ENCODE data around the gene ALDOB. TPM values are rescaled to one million over a fixed set of nuclear protein-coding genes. Genes with fewer than 3 reads are reported as not detected.

The ALDOB gene
- total and polyA plus RNA-seq, 2 of the 13 experiments (the other 11 are each of a cell fraction or from before 2014, with no cell fraction given) = 0.29 to 0.97 TPM

- TF ChIP-seq, protein P1, sequence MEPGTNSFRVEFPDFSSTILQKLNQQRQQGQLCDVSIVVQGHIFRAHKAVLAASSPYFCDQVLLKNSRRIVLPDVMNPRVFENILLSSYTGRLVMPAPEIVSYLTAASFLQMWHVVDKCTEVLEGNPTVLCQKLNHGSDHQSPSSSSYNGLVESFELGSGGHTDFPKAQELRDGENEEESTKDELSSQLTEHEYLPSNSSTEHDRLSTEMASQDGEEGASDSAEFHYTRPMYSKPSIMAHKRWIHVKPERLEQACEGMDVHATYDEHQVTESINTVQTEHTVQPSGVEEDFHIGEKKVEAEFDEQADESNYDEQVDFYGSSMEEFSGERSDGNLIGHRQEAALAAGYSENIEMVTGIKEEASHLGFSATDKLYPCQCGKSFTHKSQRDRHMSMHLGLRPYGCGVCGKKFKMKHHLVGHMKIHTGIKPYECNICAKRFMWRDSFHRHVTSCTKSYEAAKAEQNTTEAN (CRISPR knock-in tag; conservative IDR thresholded peaks at IDR 0.05) = no peak
- TF ChIP-seq NFIB (CRISPR knock-in tag; IDR thresholded peaks at IDR 0.05; ENCODE audit: borderline replicate concordance) = no peak
- TF ChIP-seq, protein P2, sequence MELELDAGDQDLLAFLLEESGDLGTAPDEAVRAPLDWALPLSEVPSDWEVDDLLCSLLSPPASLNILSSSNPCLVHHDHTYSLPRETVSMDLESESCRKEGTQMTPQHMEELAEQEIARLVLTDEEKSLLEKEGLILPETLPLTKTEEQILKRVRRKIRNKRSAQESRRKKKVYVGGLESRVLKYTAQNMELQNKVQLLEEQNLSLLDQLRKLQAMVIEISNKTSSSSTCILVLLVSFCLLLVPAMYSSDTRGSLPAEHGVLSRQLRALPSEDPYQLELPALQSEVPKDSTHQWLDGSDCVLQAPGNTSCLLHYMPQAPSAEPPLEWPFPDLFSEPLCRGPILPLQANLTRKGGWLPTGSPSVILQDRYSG (CRISPR knock-in tag; IDR thresholded peaks at IDR 0.05) = no peak
- TF ChIP-seq IKZF5 (CRISPR knock-in tag; IDR thresholded peaks at IDR 0.05) = peak; percentile 78; the same call in 1 of the 2 replicates
- TF ChIP-seq ZNF558 (CRISPR knock-in tag; IDR thresholded peaks at IDR 0.05; ENCODE audit: borderline replicate concordance) = no peak
- TF ChIP-seq PCBP2 (optimal IDR thresholded peaks at IDR 0.05; ENCODE audit: low read depth, low read length, poor library complexity, severe bottlenecking) = no peak
- no peak for TF ChIP-seq ZNF782 (CRISPR knock-in tag; IDR thresholded peaks at IDR 0.05; ENCODE audit: borderline replicate concordance)
- TF ChIP-seq RELA (CRISPR knock-in tag; IDR thresholded peaks at IDR 0.05) = no peak
- peak; percentile 83; the same call in 1 of the 2 replicates for TF ChIP-seq SMAD3 (CRISPR knock-in tag; IDR thresholded peaks at IDR 0.05)
- peak; percentile 93 for TF ChIP-seq NCOA2 (CRISPR knock-in tag; IDR thresholded peaks at IDR 0.05)
- TF ChIP-seq, protein P3, sequence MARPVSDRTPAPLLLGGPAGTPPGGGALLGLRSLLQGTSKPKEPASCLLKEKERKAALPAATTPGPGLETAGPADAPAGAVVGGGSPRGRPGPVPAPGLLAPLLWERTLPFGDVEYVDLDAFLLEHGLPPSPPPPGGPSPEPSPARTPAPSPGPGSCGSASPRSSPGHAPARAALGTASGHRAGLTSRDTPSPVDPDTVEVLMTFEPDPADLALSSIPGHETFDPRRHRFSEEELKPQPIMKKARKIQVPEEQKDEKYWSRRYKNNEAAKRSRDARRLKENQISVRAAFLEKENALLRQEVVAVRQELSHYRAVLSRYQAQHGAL (CRISPR knock-in tag; IDR thresholded peaks at IDR 0.05; ENCODE audit: not compliant biosample characterization) = no peak
- TF ChIP-seq ZNF788 (CRISPR knock-in tag; IDR thresholded peaks at IDR 0.05; ENCODE audit: borderline replicate concordance) = no peak
- no peak for TF ChIP-seq GZF1 (CRISPR knock-in tag; IDR thresholded peaks at IDR 0.05)
- TF ChIP-seq ZNF354B (CRISPR knock-in tag; IDR thresholded peaks at IDR 0.05) = no peak
- no peak for TF ChIP-seq ZNF576 (CRISPR knock-in tag; IDR thresholded peaks at IDR 0.05)
- no peak for TF ChIP-seq ZFP36L2 (CRISPR knock-in tag; IDR thresholded peaks at IDR 0.05)
- TF ChIP-seq, protein P4, sequence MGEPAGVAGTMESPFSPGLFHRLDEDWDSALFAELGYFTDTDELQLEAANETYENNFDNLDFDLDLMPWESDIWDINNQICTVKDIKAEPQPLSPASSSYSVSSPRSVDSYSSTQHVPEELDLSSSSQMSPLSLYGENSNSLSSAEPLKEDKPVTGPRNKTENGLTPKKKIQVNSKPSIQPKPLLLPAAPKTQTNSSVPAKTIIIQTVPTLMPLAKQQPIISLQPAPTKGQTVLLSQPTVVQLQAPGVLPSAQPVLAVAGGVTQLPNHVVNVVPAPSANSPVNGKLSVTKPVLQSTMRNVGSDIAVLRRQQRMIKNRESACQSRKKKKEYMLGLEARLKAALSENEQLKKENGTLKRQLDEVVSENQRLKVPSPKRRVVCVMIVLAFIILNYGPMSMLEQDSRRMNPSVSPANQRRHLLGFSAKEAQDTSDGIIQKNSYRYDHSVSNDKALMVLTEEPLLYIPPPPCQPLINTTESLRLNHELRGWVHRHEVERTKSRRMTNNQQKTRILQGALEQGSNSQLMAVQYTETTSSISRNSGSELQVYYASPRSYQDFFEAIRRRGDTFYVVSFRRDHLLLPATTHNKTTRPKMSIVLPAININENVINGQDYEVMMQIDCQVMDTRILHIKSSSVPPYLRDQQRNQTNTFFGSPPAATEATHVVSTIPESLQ (CRISPR knock-in tag; conservative IDR thresholded peaks at IDR 0.05) = no peak
- TF ChIP-seq MED8 (CRISPR knock-in tag; IDR thresholded peaks at IDR 0.05; ENCODE audit: insufficient replicate concordance) = no peak
- peak; percentile 96 for TF ChIP-seq ZNF331 (CRISPR knock-in tag; IDR thresholded peaks at IDR 0.05)
- no peak for TF ChIP-seq ATAD3A (CRISPR knock-in tag; IDR thresholded peaks at IDR 0.05)
- TF ChIP-seq POLR2G (IDR thresholded peaks at IDR 0.05; ENCODE audit: low read depth, low read length) = no peak
- no peak for TF ChIP-seq MTA3 (CRISPR knock-in tag; IDR thresholded peaks at IDR 0.05)
- no peak for TF ChIP-seq TRIM24 (CRISPR knock-in tag; IDR thresholded peaks at IDR 0.05)
- TF ChIP-seq ZNF230 (CRISPR knock-in tag; IDR thresholded peaks at IDR 0.05) = no peak
Observed at GRCh38 chr9:101433229-101433628, 2.3 kb downstream of the ALDOB start (continued).
